MM.1S (cell line): ENCODE results near the gene SLX4IP.

ENCODE experiments used
- DNase-seq: peaks from one replicate; pipeline ENCODE4 v3.0.0-alpha.2; 2015
- H2AFZ ChIP-seq: fragments of 300-600 bp; sonication (generic); 2 replicates; pipeline ENCODE4 v1.6.0; 2016; ENCODE audit warnings: antibody characterized with exemption, low read length
- H3F3A ChIP-seq: fragments of 300-600 bp; sonication (generic); 2 replicates; pipeline ENCODE4 v1.6.1; 2016; ENCODE audit warnings: mild to moderate bottlenecking, antibody characterized with exemption, low read length, moderate library complexity, mixed read lengths; ENCODE audit not compliant: insufficient read depth
- H3K27ac ChIP-seq: fragments of 300-600 bp; sonication (generic); 2 replicates; pipeline ENCODE4 v1.5.1; 2016; ENCODE audit warnings: mild to moderate bottlenecking, low read length
- H3K27me3 ChIP-seq: fragments of 300-600 bp; sonication (generic); replicated peaks from 2 replicates; pipeline ENCODE4 v1.6.0; 2016; ENCODE audit warnings: low read length; ENCODE audit not compliant: insufficient read depth
- H3K36me3 ChIP-seq: fragments of 300-600 bp; sonication (generic); replicated peaks from 2 replicates; pipeline ENCODE4 v1.6.1; 2016; ENCODE audit warnings: mild to moderate bottlenecking, low read length, mixed read lengths; ENCODE audit not compliant: insufficient read depth
- H3K4me1 ChIP-seq: fragments of 300-600 bp; sonication (generic); 2 replicates; pipeline ENCODE4 v1.6.1; 2016; ENCODE audit warnings: low read length, mixed read lengths
- H3K4me2 ChIP-seq: fragments of 300-600 bp; sonication (generic); 2 replicates; pipeline ENCODE4 v1.6.0; 2016; ENCODE audit warnings: low read depth, low read length
- H3K4me3 ChIP-seq: fragments of 300-600 bp; sonication (generic); 2 replicates; pipeline ENCODE4 v1.5.1; 2016; ENCODE audit warnings: low read length, mixed read lengths
- H3K79me2 ChIP-seq: fragments of 300-600 bp; sonication (generic); 2 replicates; pipeline ENCODE4 v1.6.1; 2016; ENCODE audit warnings: mixed run types, low read length, mixed read lengths
- H3K9ac ChIP-seq: fragments of 300-600 bp; sonication (generic); 2 replicates; pipeline ENCODE4 v1.6.1; 2016; ENCODE audit warnings: low read length, mixed read lengths
- H3K9me2 ChIP-seq: fragments of 300-600 bp; sonication (generic); replicated peaks from 2 replicates; pipeline ENCODE4 v1.6.1; 2016; ENCODE audit warnings: mild to moderate bottlenecking, low read length, mixed read lengths; ENCODE audit not compliant: insufficient read depth
- H3K9me3 ChIP-seq: fragments of 300-600 bp; sonication (generic); replicated peaks from 2 replicates; pipeline ENCODE4 v1.6.1; 2016; ENCODE audit warnings: mild to moderate bottlenecking, low read length, mixed read lengths; ENCODE audit not compliant: insufficient read depth
- H4K20me1 ChIP-seq: fragments of 300-600 bp; sonication (generic); 2 replicates; pipeline ENCODE4 v1.6.1; 2016; ENCODE audit warnings: mild to moderate bottlenecking, low read length, moderate library complexity, mixed read lengths; ENCODE audit not compliant: insufficient read depth
- CTCF ChIP-seq: fragments of 300-600 bp; sonication (generic); IDR thresholded peaks from 2 replicates; pipeline ENCODE4 v1.5.1; 2016; ENCODE audit warnings: antibody characterized with exemption, low read length, mixed read lengths
- EZH2 ChIP-seq: fragments of 300-600 bp; sonication (generic); optimal IDR thresholded peaks from 2 replicates; pipeline ENCODE3; 2017; ENCODE audit warnings: low read depth, mild to moderate bottlenecking, antibody characterized with exemption, low read length, mixed read lengths
- EZH2phosphoT487 ChIP-seq: fragments of 300-600 bp; sonication (generic); IDR thresholded peaks from 2 replicates; pipeline ENCODE4 v1.6.1; 2018; ENCODE audit warnings: antibody characterized with exemption, low read length

Gene SLX4IP

GRCh38 chr20:10436053-10436699, 1.1 kb downstream of the SLX4IP start:
- H2AFZ ChIP-seq, result no peak overlapping the region
- no peak for DNase-seq
- H3K9ac ChIP-seq, result no peak overlapping the region
- no peaks in the 10 kb centered on the region for H3K4me1 ChIP-seq
- H3K79me2 ChIP-seq, result peaks cover 33% of the 10 kb centered on the region
- TF ChIP-seq CTCF, result no peak
- TF ChIP-seq EZH2, result no peak
- no peak for TF ChIP-seq EZH2phosphoT487
- H3K4me3 ChIP-seq, result no peak overlapping the region
- H3F3A ChIP-seq, result peaks cover 12% of the 10 kb centered on the region; the same call in 1 of the 2 replicates
- no peaks in the 10 kb centered on the region for H4K20me1 ChIP-seq
- no peaks in the 10 kb centered on the region for H3K36me3 ChIP-seq
- no peaks in the 10 kb centered on the region for H3K9me3 ChIP-seq
- no peaks in the 10 kb centered on the region for H3K27me3 ChIP-seq
- H3K9me2 ChIP-seq, result no peaks in the 10 kb centered on the region
- H3K27ac ChIP-seq, result no peak overlapping the region
- H3K4me2 ChIP-seq, result no peak overlapping the region

GRCh38 chr20:10438217-10438616, 3.1 kb downstream of the SLX4IP start:
- no peaks in the 10 kb centered on the region for H3K36me3 ChIP-seq
- peaks cover 8% of the 10 kb centered on the region; the same call in 1 of the 2 replicates for H3F3A ChIP-seq
- no peaks in the 10 kb centered on the region for H3K27me3 ChIP-seq
- no peak overlapping the region for H3K4me3 ChIP-seq
- H3K9ac ChIP-seq, result no peak overlapping the region
- H3K4me2 ChIP-seq, result no peak overlapping the region
- H3K79me2 ChIP-seq, result peaks cover 16% of the 10 kb centered on the region
- no peak for TF ChIP-seq EZH2
- no peak for TF ChIP-seq EZH2phosphoT487
- TF ChIP-seq CTCF, result no peak
- no peak overlapping the region for H3K27ac ChIP-seq
- no peaks in the 10 kb centered on the region for H3K4me1 ChIP-seq
- no peaks in the 10 kb centered on the region for H3K9me2 ChIP-seq
- no peaks in the 10 kb centered on the region for H3K9me3 ChIP-seq
- no peaks in the 10 kb centered on the region for H4K20me1 ChIP-seq
- no peak overlapping the region for H2AFZ ChIP-seq
- DNase-seq, result no peak

GRCh38 chr20:10443936-10444335, 8.8 kb downstream of the SLX4IP start:
- Histone ChIP-seq H3K27me3 (no peaks in the 10 kb centered on the region), H3K9me3 (no peaks in the 10 kb centered on the region), H3K4me3 (no peak overlapping the region), H4K20me1 (no peaks in the 10 kb centered on the region), H3K79me2 (peaks cover 7% of the 10 kb centered on the region; the same call in 1 of the 2 replicates), H3F3A (peaks cover 12% of the 10 kb centered on the region), H3K9ac (no peak overlapping the region), H2AFZ (no peak overlapping the region), H3K27ac (no peak overlapping the region), H3K36me3 (no peaks in the 10 kb centered on the region), H3K4me2 (no peak overlapping the region), H3K4me1 (peaks cover 9% of the 10 kb centered on the region; the same call in 1 of the 2 replicates), H3K9me2 (no peaks in the 10 kb centered on the region)
- no peak for DNase-seq
- TF ChIP-seq EZH2phosphoT487, result no peak
- no peak for TF ChIP-seq CTCF
- no peak for TF ChIP-seq EZH2
